GM23338 (cell line): ENCODE measurements around the gene NUP160. TPM values are rescaled to one million over a fixed set of nuclear protein-coding genes. Genes with fewer than 3 reads are reported as not detected.

Experiments used
- ATAC-seq: fragments of 200-7000 bp; cut with Tn5 transposase; 3 replicates; pipeline ENCODE4 v1.9.1; 2020
- DNase-seq: peaks from one replicate; pipeline ENCODE4 v3.0.0-alpha.2; 2015; ENCODE audit warnings: low spot score
- H2AFZ ChIP-seq: fragments of 200-600 bp; sonication (generic); 2 replicates; pipeline ENCODE4 v1.8.0; 2016; ENCODE audit warnings: antibody characterized with exemption, mild to moderate bottlenecking, moderate library complexity
- H3F3A ChIP-seq: fragments of 200-600 bp; sonication (generic); replicated peaks from 2 replicates; pipeline ENCODE4 v1.8.0; 2017; ENCODE audit warnings: antibody characterized with exemption, mixed run types, low read depth
- H3K27ac ChIP-seq: fragments of 200-600 bp; sonication (generic); 2 replicates; pipeline ENCODE4 v1.6.1; 2016; ENCODE audit warnings: low read depth
- H3K27me3 ChIP-seq: fragments of 200-600 bp; sonication (generic); 2 replicates; pipeline ENCODE4 v1.8.0; 2016; ENCODE audit warnings: mild to moderate bottlenecking, mixed run types, moderate library complexity; ENCODE audit not compliant: insufficient read depth
- H3K36me3 ChIP-seq: fragments of 200-600 bp; sonication (generic); 2 replicates; pipeline ENCODE4 v1.8.0; 2016; ENCODE audit warnings: mild to moderate bottlenecking; ENCODE audit not compliant: insufficient read depth
- H3K4me1 ChIP-seq: fragments of 200-600 bp; sonication (generic); 2 replicates; pipeline ENCODE4 v1.8.0; 2016; ENCODE audit warnings: mild to moderate bottlenecking, moderate library complexity; ENCODE audit not compliant: insufficient read depth
- H3K4me2 ChIP-seq: fragments of 200-600 bp; sonication (generic); 2 replicates; pipeline ENCODE4 v1.7.1; 2017; ENCODE audit warnings: mixed run types
- H3K4me3 ChIP-seq: fragments of 200-600 bp; sonication (generic); 2 replicates; pipeline ENCODE4 v1.6.1; 2016; ENCODE audit warnings: mixed run types
- H3K79me2 ChIP-seq: fragments of 200-600 bp; sonication (generic); replicated peaks from 2 replicates; pipeline ENCODE4 v1.8.0; 2017; ENCODE audit warnings: mild to moderate bottlenecking; ENCODE audit not compliant: insufficient read depth
- H3K9me2 ChIP-seq: fragments of 200-600 bp; sonication (generic); 2 replicates; pipeline ENCODE4 v1.8.0; 2017; ENCODE audit not compliant: insufficient read depth
- H4K20me1 ChIP-seq: fragments of 200-600 bp; sonication (generic); replicated peaks from 2 replicates; pipeline ENCODE4 v1.8.0; 2017; ENCODE audit warnings: mild to moderate bottlenecking; ENCODE audit not compliant: insufficient read depth
- H3K27ac Mint-ChIP-seq: 2 replicates; pipeline ENCODE4 v1.8.0; 2020; ENCODE audit warnings: inconsistent platforms, mild to moderate bottlenecking, moderate library complexity, mixed read lengths
- H3K27me3 Mint-ChIP-seq: 3 replicates; pipeline ENCODE4 v1.8.0; 2022; ENCODE audit warnings: low read depth, mild to moderate bottlenecking, moderate library complexity, mixed read lengths, inconsistent platforms; ENCODE audit not compliant: insufficient read depth, poor library complexity
- H3K36me3 Mint-ChIP-seq: 3 replicates; pipeline ENCODE4 v1.8.0; 2021; ENCODE audit warnings: low read depth, mild to moderate bottlenecking, inconsistent platforms, moderate library complexity, mixed read lengths
- H3K4me1 Mint-ChIP-seq: 3 replicates; pipeline ENCODE4 v1.8.0; 2020; ENCODE audit warnings: mild to moderate bottlenecking, inconsistent platforms, mixed read lengths
- H3K4me3 Mint-ChIP-seq: 3 replicates; pipeline ENCODE4 v1.8.0; 2021; ENCODE audit warnings: moderate library complexity, mild to moderate bottlenecking, inconsistent platforms, mixed read lengths
- H3K9me3 Mint-ChIP-seq: 3 replicates; pipeline ENCODE4 v1.8.0; 2020; ENCODE audit warnings: moderate library complexity, mild to moderate bottlenecking, inconsistent platforms, mixed read lengths
- EZH2phosphoT487 ChIP-seq: fragments of 200-600 bp; sonication (generic); IDR thresholded peaks from one replicate; pipeline ENCODE4 v1.8.1; 2018; ENCODE audit warnings: antibody characterized with exemption; ENCODE audit not compliant: unreplicated experiment
- NANOG ChIP-seq: IDR thresholded peaks from 2 replicates; pipeline ENCODE4 v1.6.1; 2016; ENCODE audit warnings: antibody characterized with exemption, borderline replicate concordance
- POLR2AphosphoS5 ChIP-seq: IDR thresholded peaks from 2 replicates; pipeline ENCODE4 v1.6.1; 2016; ENCODE audit warnings: antibody characterized with exemption, low read depth
- STAT1 ChIP-seq: IDR thresholded peaks from one replicate; pipeline ENCODE4 v1.6.1; 2016; ENCODE audit warnings: antibody characterized with exemption; ENCODE audit not compliant: unreplicated experiment
- ZNF114 ChIP-seq: fragments of 250-450 bp; sonication (Bioruptor Pico); IDR thresholded peaks from 2 replicates; pipeline ENCODE4 v1.5.0; 2020; ENCODE audit warnings: mild to moderate bottlenecking, moderate library complexity
- ZNF331 ChIP-seq: fragments of 250-450 bp; sonication (Bioruptor Pico); IDR thresholded peaks from 2 replicates; pipeline ENCODE4 v1.5.0; 2020; ENCODE audit warnings: low read depth, mild to moderate bottlenecking, moderate library complexity
- polyA plus RNA-seq: library from polyadenylated mRNA; unstranded; fragments of >200 nt; fragmentation: Nextera tagmentation; extraction: Ambion mirVana; gene quantifications from 2 replicates; pipeline ENCODE4 v1.2.1, GENCODE V29; 2016
- total RNA-seq: library from RNA; depleted of rRNA; stranded (reverse); fragments of >200 nt; shearing (Covaris generic); gene quantifications from 2 replicates; pipeline ENCODE4 v1.2.3, GENCODE V29; 2014
- TF ChIP-seq, protein P1 (sequence below): IDR thresholded peaks from 2 replicates; pipeline ENCODE4 v1.6.1; 2016; ENCODE audit warnings: antibody characterized with exemption
- TF ChIP-seq, protein P2 (sequence below): IDR thresholded peaks from one replicate; pipeline ENCODE4 v1.6.1; 2018; ENCODE audit warnings: antibody characterized with exemption; ENCODE audit not compliant: unreplicated experiment
- TF ChIP-seq, protein P3 (sequence below): fragments of 250-450 bp; sonication (Bioruptor Pico); IDR thresholded peaks from 2 replicates; pipeline ENCODE4 v1.5.0; 2020; ENCODE audit warnings: mild to moderate bottlenecking, moderate library complexity

The NUP160 gene
- total and polyA plus RNA-seq, 2 experiments from 2014 or later, result 41.2 to 101 TPM

DNA sequence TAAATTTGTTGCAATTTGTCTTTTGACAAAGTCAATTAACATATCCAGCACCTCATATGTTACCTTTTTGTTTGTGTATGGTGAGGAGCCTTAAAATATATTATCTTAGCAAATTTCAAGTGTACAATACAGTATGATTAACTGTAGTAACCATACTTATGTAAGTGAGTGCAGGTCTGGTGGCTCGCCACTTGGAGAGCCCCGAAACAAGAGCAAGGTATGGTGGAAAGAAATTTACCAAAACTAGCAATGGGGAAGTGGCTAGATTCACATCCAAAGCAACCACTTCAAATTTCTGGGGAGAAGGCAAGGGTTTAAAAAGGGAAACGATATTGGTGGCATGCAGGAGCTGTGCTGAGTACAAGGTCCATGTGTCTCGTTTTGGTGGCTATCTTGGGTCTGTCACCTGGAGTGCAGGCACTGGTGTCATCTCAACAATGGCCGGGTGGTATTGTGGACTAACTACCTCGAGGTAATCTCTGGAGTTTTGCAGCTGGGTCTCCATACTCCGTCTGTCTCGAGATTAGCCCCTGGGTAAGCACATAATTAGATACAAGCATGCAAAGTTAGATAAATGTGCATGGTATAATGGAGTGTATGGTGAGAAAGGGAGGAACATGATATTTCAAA lies 72.8 kb downstream of the NUP160 start:
- H3K27ac ChIP-seq, result no peak overlapping the region
- H3K27me3 ChIP-seq, result no peaks in the 10 kb centered on the region
- H2AFZ ChIP-seq, result no peak overlapping the region
- Mint-ChIP-seq H3K27ac (no peak overlapping the region; the same call in 1 of the 2 replicates), H3K4me1 (no peaks in the 10 kb centered on the region), H3K4me3 (no peak overlapping the region), H3K36me3 (peaks cover 45% of the 10 kb centered on the region), H3K9me3 (no peaks in the 10 kb centered on the region), H3K27me3 (peaks cover 6% of the 10 kb centered on the region)
- H3K36me3 ChIP-seq, result peaks cover 35% of the 10 kb centered on the region
- no peaks in the 10 kb centered on the region; the same call in 1 of the 2 replicates for H4K20me1 ChIP-seq
- no peaks in the 10 kb centered on the region for H3K4me1 ChIP-seq
- DNase-seq (no peak), ATAC-seq (no peak)
- H3K79me2 ChIP-seq, result no peaks in the 10 kb centered on the region
- H3K4me3 ChIP-seq, result no peak overlapping the region
- no peak overlapping the region for H3K4me2 ChIP-seq
- TF ChIP-seq POLR2AphosphoS5 (no peak), NANOG (no peak), STAT1 (no peak), ZNF331 (CRISPR knock-in tag) (no peak), EZH2phosphoT487 (no peak), ZNF114 (CRISPR knock-in tag) (no peak)
- TF ChIP-seq, protein P1, sequence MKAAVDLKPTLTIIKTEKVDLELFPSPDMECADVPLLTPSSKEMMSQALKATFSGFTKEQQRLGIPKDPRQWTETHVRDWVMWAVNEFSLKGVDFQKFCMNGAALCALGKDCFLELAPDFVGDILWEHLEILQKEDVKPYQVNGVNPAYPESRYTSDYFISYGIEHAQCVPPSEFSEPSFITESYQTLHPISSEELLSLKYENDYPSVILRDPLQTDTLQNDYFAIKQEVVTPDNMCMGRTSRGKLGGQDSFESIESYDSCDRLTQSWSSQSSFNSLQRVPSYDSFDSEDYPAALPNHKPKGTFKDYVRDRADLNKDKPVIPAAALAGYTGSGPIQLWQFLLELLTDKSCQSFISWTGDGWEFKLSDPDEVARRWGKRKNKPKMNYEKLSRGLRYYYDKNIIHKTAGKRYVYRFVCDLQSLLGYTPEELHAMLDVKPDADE, result no peak
- TF ChIP-seq, protein P2, sequence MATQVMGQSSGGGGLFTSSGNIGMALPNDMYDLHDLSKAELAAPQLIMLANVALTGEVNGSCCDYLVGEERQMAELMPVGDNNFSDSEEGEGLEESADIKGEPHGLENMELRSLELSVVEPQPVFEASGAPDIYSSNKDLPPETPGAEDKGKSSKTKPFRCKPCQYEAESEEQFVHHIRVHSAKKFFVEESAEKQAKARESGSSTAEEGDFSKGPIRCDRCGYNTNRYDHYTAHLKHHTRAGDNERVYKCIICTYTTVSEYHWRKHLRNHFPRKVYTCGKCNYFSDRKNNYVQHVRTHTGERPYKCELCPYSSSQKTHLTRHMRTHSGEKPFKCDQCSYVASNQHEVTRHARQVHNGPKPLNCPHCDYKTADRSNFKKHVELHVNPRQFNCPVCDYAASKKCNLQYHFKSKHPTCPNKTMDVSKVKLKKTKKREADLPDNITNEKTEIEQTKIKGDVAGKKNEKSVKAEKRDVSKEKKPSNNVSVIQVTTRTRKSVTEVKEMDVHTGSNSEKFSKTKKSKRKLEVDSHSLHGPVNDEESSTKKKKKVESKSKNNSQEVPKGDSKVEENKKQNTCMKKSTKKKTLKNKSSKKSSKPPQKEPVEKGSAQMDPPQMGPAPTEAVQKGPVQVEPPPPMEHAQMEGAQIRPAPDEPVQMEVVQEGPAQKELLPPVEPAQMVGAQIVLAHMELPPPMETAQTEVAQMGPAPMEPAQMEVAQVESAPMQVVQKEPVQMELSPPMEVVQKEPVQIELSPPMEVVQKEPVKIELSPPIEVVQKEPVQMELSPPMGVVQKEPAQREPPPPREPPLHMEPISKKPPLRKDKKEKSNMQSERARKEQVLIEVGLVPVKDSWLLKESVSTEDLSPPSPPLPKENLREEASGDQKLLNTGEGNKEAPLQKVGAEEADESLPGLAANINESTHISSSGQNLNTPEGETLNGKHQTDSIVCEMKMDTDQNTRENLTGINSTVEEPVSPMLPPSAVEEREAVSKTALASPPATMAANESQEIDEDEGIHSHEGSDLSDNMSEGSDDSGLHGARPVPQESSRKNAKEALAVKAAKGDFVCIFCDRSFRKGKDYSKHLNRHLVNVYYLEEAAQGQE, result no peak
- TF ChIP-seq, protein P3, sequence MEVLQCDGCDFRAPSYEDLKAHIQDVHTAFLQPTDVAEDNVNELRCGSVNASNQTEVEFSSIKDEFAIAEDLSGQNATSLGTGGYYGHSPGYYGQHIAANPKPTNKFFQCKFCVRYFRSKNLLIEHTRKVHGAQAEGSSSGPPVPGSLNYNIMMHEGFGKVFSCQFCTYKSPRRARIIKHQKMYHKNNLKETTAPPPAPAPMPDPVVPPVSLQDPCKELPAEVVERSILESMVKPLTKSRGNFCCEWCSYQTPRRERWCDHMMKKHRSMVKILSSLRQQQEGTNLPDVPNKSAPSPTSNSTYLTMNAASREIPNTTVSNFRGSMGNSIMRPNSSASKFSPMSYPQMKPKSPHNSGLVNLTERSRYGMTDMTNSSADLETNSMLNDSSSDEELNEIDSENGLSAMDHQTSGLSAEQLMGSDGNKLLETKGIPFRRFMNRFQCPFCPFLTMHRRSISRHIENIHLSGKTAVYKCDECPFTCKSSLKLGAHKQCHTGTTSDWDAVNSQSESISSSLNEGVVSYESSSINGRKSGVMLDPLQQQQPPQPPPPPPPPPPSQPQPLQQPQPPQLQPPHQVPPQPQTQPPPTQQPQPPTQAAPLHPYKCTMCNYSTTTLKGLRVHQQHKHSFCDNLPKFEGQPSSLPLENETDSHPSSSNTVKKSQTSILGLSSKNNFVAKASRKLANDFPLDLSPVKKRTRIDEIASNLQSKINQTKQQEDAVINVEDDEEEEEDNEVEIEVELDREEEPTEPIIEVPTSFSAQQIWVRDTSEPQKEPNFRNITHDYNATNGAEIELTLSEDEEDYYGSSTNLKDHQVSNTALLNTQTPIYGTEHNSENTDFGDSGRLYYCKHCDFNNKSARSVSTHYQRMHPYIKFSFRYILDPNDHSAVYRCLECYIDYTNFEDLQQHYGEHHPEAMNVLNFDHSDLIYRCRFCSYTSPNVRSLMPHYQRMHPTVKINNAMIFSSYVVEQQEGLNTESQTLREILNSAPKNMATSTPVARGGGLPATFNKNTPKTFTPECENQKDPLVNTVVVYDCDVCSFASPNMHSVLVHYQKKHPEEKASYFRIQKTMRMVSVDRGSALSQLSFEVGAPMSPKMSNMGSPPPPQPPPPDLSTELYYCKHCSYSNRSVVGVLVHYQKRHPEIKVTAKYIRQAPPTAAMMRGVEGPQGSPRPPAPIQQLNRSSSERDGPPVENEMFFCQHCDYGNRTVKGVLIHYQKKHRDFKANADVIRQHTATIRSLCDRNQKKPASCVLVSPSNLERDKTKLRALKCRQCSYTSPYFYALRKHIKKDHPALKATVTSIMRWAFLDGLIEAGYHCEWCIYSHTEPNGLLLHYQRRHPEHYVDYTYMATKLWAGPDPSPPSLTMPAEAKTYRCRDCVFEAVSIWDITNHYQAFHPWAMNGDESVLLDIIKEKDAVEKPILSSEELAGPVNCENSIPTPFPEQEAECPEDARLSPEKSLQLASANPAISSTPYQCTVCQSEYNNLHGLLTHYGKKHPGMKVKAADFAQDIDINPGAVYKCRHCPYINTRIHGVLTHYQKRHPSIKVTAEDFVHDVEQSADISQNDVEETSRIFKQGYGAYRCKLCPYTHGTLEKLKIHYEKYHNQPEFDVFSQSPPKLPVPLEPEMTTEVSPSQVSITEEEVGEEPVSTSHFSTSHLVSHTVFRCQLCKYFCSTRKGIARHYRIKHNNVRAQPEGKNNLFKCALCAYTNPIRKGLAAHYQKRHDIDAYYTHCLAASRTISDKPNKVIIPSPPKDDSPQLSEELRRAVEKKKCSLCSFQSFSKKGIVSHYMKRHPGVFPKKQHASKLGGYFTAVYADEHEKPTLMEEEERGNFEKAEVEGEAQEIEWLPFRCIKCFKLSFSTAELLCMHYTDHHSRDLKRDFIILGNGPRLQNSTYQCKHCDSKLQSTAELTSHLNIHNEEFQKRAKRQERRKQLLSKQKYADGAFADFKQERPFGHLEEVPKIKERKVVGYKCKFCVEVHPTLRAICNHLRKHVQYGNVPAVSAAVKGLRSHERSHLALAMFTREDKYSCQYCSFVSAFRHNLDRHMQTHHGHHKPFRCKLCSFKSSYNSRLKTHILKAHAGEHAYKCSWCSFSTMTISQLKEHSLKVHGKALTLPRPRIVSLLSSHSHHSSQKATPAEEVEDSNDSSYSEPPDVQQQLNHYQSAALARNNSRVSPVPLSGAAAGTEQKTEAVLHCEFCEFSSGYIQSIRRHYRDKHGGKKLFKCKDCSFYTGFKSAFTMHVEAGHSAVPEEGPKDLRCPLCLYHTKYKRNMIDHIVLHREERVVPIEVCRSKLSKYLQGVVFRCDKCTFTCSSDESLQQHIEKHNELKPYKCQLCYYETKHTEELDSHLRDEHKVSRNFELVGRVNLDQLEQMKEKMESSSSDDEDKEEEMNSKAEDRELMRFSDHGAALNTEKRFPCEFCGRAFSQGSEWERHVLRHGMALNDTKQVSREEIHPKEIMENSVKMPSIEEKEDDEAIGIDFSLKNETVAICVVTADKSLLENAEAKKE, result no peak
- no peaks in the 10 kb centered on the region for H3K9me2 ChIP-seq
- no peaks in the 10 kb centered on the region; the same call in 1 of the 2 replicates for H3F3A ChIP-seq
